ENCODE measurements around the gene SMARCA2.
A peak's percentile ranks its signal among the peaks of the same experiment; 100 is the strongest.

SMARCA2 gene

GRCh38 chr9:2083479-2083878, 68.3 kb downstream of the SMARCA2 start:
- Mint-ChIP-seq H3K27me3 (no peaks in the 10 kb centered on the region), H3K4me3 (no peak overlapping the region), H3K9me3 (no peaks in the 10 kb centered on the region), H3K36me3 (ENCODE audit: low read depth) (peaks cover 59% of the 10 kb centered on the region), H3K27ac (no peak overlapping the region), H3K4me1 (peaks cover 17% of the 10 kb centered on the region)
- no peak for ATAC-seq
- no peak for DNase-seq

- no peak overlapping the region for H3K4me3 Mint-ChIP-seq
- no peak for ATAC-seq
- DNase-seq: no peak
- no peak overlapping the region for H3K27ac Mint-ChIP-seq
- peaks cover 60% of the 10 kb centered on the region for H3K36me3 Mint-ChIP-seq (ENCODE audit: low read depth)
- H3K9me3 Mint-ChIP-seq: no peaks in the 10 kb centered on the region
- H3K4me1 Mint-ChIP-seq: peaks cover 21% of the 10 kb centered on the region
- no peaks in the 10 kb centered on the region for H3K27me3 Mint-ChIP-seq
Observed at GRCh38 chr9:2085716-2086115, 70.6 kb downstream of the SMARCA2 start.

GRCh38 chr9:2086116-2086515, 71.0 kb downstream of the SMARCA2 start:
- no peak for DNase-seq
- H3K9me3 Mint-ChIP-seq: no peaks in the 10 kb centered on the region
- H3K4me1 Mint-ChIP-seq: peaks cover 21% of the 10 kb centered on the region
- peaks cover 62% of the 10 kb centered on the region for H3K36me3 Mint-ChIP-seq (ENCODE audit: low read depth)
- no peaks in the 10 kb centered on the region for H3K27me3 Mint-ChIP-seq
- no peak overlapping the region for H3K4me3 Mint-ChIP-seq
- ATAC-seq: no peak
- H3K27ac Mint-ChIP-seq: no peak overlapping the region

GRCh38 chr9:2086971-2087370, 71.8 kb downstream of the SMARCA2 start:
- Mint-ChIP-seq H3K36me3 (ENCODE audit: low read depth) (peaks cover 66% of the 10 kb centered on the region), H3K27ac (peak overlapping the region; percentile 53), H3K9me3 (no peaks in the 10 kb centered on the region)

GRCh38 chr9:2087500-2088313, 72.6 kb downstream of the SMARCA2 start:
- Mint-ChIP-seq H3K27me3 (no peaks in the 10 kb centered on the region), H3K4me3 (no peak overlapping the region), H3K36me3 (ENCODE audit: low read depth) (peaks cover 66% of the 10 kb centered on the region), H3K4me1 (peaks cover 20% of the 10 kb centered on the region), H3K9me3 (no peaks in the 10 kb centered on the region), H3K27ac (peak overlapping the region; percentile 53)
- no peak for DNase-seq
- peak; percentile 77 for ATAC-seq

More at GRCh38 chr9:2086971-2087370, 71.8 kb downstream of the SMARCA2 start:
- Mint-ChIP-seq H3K27me3 (no peaks in the 10 kb centered on the region), H3K4me1 (peaks cover 20% of the 10 kb centered on the region), H3K4me3 (no peak overlapping the region)
- DNase-seq: peak; percentile 5
- peak; percentile 58 for ATAC-seq

- ATAC-seq (no peak), DNase-seq (no peak)
- no peaks in the 10 kb centered on the region for H3K9me3 Mint-ChIP-seq
- H3K27ac Mint-ChIP-seq: peak overlapping the region; percentile 28
- H3K4me3 Mint-ChIP-seq: no peak overlapping the region
- H3K27me3 Mint-ChIP-seq: no peaks in the 10 kb centered on the region
- peaks cover 5% of the 10 kb centered on the region for H3K4me1 Mint-ChIP-seq
- H3K36me3 Mint-ChIP-seq (ENCODE audit: low read depth): peaks cover 45% of the 10 kb centered on the region
Observed at GRCh38 chr9:2093920-2094597, 78.9 kb downstream of the SMARCA2 start.

GRCh38 chr9:2096376-2096970, 81.3 kb downstream of the SMARCA2 start:
- ATAC-seq: no peak
- no peak overlapping the region for H3K4me3 Mint-ChIP-seq
- no peaks in the 10 kb centered on the region for H3K4me1 Mint-ChIP-seq
- no peak for DNase-seq
- H3K27me3 Mint-ChIP-seq: no peaks in the 10 kb centered on the region
- H3K27ac Mint-ChIP-seq: no peak overlapping the region
- H3K36me3 Mint-ChIP-seq (ENCODE audit: low read depth): peaks cover 44% of the 10 kb centered on the region
- no peaks in the 10 kb centered on the region for H3K9me3 Mint-ChIP-seq

- H3K36me3 Mint-ChIP-seq (ENCODE audit: low read depth): peaks cover 43% of the 10 kb centered on the region
Observed at GRCh38 chr9:2106666-2107065, 91.5 kb downstream of the SMARCA2 start.

GRCh38 chr9:2107906-2108451, 92.8 kb downstream of the SMARCA2 start:
- DNase-seq: no peak
- no peaks in the 10 kb centered on the region for H3K27me3 Mint-ChIP-seq
- H3K4me1 Mint-ChIP-seq: peaks cover 5% of the 10 kb centered on the region
- no peak overlapping the region for H3K4me3 Mint-ChIP-seq
- no peak for ATAC-seq
- no peaks in the 10 kb centered on the region for H3K9me3 Mint-ChIP-seq
- H3K36me3 Mint-ChIP-seq (ENCODE audit: low read depth): peaks cover 51% of the 10 kb centered on the region
- H3K27ac Mint-ChIP-seq: no peak overlapping the region

More at GRCh38 chr9:2106666-2107065, 91.5 kb downstream of the SMARCA2 start:
- Mint-ChIP-seq H3K4me1 (peaks cover 5% of the 10 kb centered on the region), H3K4me3 (no peak overlapping the region), H3K27me3 (no peaks in the 10 kb centered on the region), H3K9me3 (no peaks in the 10 kb centered on the region), H3K27ac (no peak overlapping the region)
- DNase-seq (no peak), ATAC-seq (no peak)

- DNase-seq (no peak), ATAC-seq (no peak)
- Mint-ChIP-seq H3K36me3 (ENCODE audit: low read depth) (peaks cover 48% of the 10 kb centered on the region), H3K27me3 (no peaks in the 10 kb centered on the region), H3K4me1 (peaks cover 5% of the 10 kb centered on the region), H3K4me3 (no peak overlapping the region), H3K9me3 (no peaks in the 10 kb centered on the region), H3K27ac (no peak overlapping the region)
Observed at GRCh38 chr9:2109069-2109650, 94.0 kb downstream of the SMARCA2 start.

GRCh38 chr9:2110036-2110435, 94.9 kb downstream of the SMARCA2 start:
- Mint-ChIP-seq H3K27ac (no peak overlapping the region), H3K36me3 (ENCODE audit: low read depth) (peaks cover 44% of the 10 kb centered on the region), H3K4me1 (peaks cover 5% of the 10 kb centered on the region), H3K4me3 (no peak overlapping the region), H3K9me3 (no peaks in the 10 kb centered on the region), H3K27me3 (no peaks in the 10 kb centered on the region)
- ATAC-seq (no peak), DNase-seq (no peak)

GRCh38 chr9:2116073-2116472, 100.9 kb downstream of the SMARCA2 start:
- ATAC-seq (peak; percentile 36), DNase-seq (peak; percentile 4)
- Mint-ChIP-seq H3K4me1 (no peaks in the 10 kb centered on the region), H3K27ac (no peak overlapping the region), H3K9me3 (no peaks in the 10 kb centered on the region), H3K4me3 (no peak overlapping the region), H3K27me3 (no peaks in the 10 kb centered on the region), H3K36me3 (ENCODE audit: low read depth) (peaks cover 29% of the 10 kb centered on the region)

GRCh38 chr9:2117527-2117926, 102.4 kb downstream of the SMARCA2 start:
- ATAC-seq: no peak
- DNase-seq: no peak
- Mint-ChIP-seq H3K9me3 (no peaks in the 10 kb centered on the region), H3K4me1 (no peaks in the 10 kb centered on the region), H3K36me3 (ENCODE audit: low read depth) (peaks cover 21% of the 10 kb centered on the region), H3K27me3 (no peaks in the 10 kb centered on the region), H3K4me3 (no peak overlapping the region), H3K27ac (no peak overlapping the region)

- peaks cover 4% of the 10 kb centered on the region for H3K4me1 Mint-ChIP-seq
- ATAC-seq (no peak), DNase-seq (no peak)
- no peak overlapping the region for H3K27ac Mint-ChIP-seq
- peaks cover 29% of the 10 kb centered on the region for H3K36me3 Mint-ChIP-seq (ENCODE audit: low read depth)
- H3K9me3 Mint-ChIP-seq: no peaks in the 10 kb centered on the region
- H3K4me3 Mint-ChIP-seq: no peak overlapping the region
- no peaks in the 10 kb centered on the region for H3K27me3 Mint-ChIP-seq
Observed at GRCh38 chr9:2119566-2119965, 104.4 kb downstream of the SMARCA2 start.

Data from activated naive CD8-positive, alpha-beta T cell treated with anti-CD3 and anti-CD28 coated beads, Interleukin-2, amount 50 U/mL, for 24 hours (primary cell).